A549 (cell line): ENCODE measurements around the gene SAXO1. TPM values are rescaled to one million over a fixed set of nuclear protein-coding genes. Genes with fewer than 3 reads are reported as not detected.

ENCODE experiments used
- ATAC-seq, 2 experiments: fragments of 200-7000 bp in 1 of 2; fragments of >200 bp in 1 of 2; cut with Nextera tagmentation in 1 of 2; cut with Tn5 transposase in 1 of 2; 3 replicates each; pipeline versions ENCODE4 v1.8.0 to v1.9.1; 2018 to 2020; ENCODE audit warnings: mild to moderate bottlenecking in 1 of 2, moderate library complexity in 1 of 2
- CTCF ChIA-PET: fragments of 300-600 bp; sonication (Branson Sonifier 250); formaldehyde crosslinking; extraction: SDS; loops from one replicate; lab custom pipeline; 2021; ENCODE audit warnings: antibody characterized with exemption, inconsistent platforms; lab: Yijun Ruan, JAX
- POLR2A ChIA-PET: fragments of 350-600 bp; formaldehyde crosslinking; extraction: SDS; loops from one replicate; lab custom pipeline; 2021; ENCODE audit warnings: antibody characterized with exemption, inconsistent platforms; lab: Yijun Ruan, JAX
- DNase-seq, 2 experiments: peaks; one replicate each; pipeline versions ENCODE4 v3.0.0 to v3.0.0-alpha.2; 2011 to 2016; ENCODE audit warnings: low read depth in 1 of 2, low spot score in 1 of 2
- FAIRE-seq: peaks from 2 replicates; lab custom pipeline; 2011; peaks lifted over from hg19 to GRCh38; lab: Jason Lieb, UNC
- H3K27ac ChIP-seq, 2 experiments: fragments of >200 bp; sonication (Bioruptor Twin); formaldehyde crosslinking; 3 replicates each; pipeline ENCODE4 v1.5.1; 2016 to 2017
- H3K4me1 ChIP-seq: fragments of >200 bp; sonication (Bioruptor Twin); formaldehyde crosslinking; 3 replicates; pipeline ENCODE4 v1.6.1; 2016
- H3K4me2 ChIP-seq: fragments of >200 bp; sonication (Bioruptor Twin); formaldehyde crosslinking; 3 replicates; pipeline ENCODE4 v1.6.1; 2016
- H3K4me3 ChIP-seq: fragments of >200 bp; sonication (Bioruptor Twin); formaldehyde crosslinking; 3 replicates; pipeline ENCODE4 v1.5.1; 2016
- H3K9me3 ChIP-seq: fragments of >200 bp; sonication (Bioruptor Twin); formaldehyde crosslinking; 3 replicates; pipeline ENCODE4 v1.6.1; 2016
- CBX2 ChIP-seq: fragments of 200-600 bp; sonication (generic); IDR thresholded peaks from 2 replicates; pipeline ENCODE4 v1.6.1; 2016; ENCODE audit warnings: low read depth, mild to moderate bottlenecking, borderline replicate concordance
- CEBPB ChIP-seq, 2 experiments: fragments of >200 bp in 1 of 2; sonication (Bioruptor Twin) in 1 of 2; formaldehyde crosslinking in 1 of 2; IDR thresholded peaks; 2 replicates each; pipeline ENCODE4 v1.6.1; 2012 to 2016
- CHD2 ChIP-seq: fragments of 150-350 bp; IDR thresholded peaks from 2 replicates; pipeline ENCODE4 v1.6.1; 2014; ENCODE audit warnings: low read length; ENCODE audit not compliant: partially characterized antibody
- CHD4 ChIP-seq: fragments of 200-600 bp; sonication (generic); IDR thresholded peaks from 2 replicates; pipeline ENCODE4 v1.6.1; 2016; ENCODE audit warnings: antibody characterized with exemption, mild to moderate bottlenecking, borderline replicate concordance
- EHF ChIP-seq: fragments of 250-450 bp; sonication (Bioruptor Pico); IDR thresholded peaks from 2 replicates; pipeline ENCODE4 v1.5.0; 2020; ENCODE audit warnings: mild to moderate bottlenecking
- FOXS1 ChIP-seq: fragments of 250-450 bp; sonication (Bioruptor Pico); IDR thresholded peaks from 2 replicates; pipeline ENCODE4 v1.5.0; 2020; ENCODE audit warnings: mild to moderate bottlenecking, moderate library complexity
- HDAC2 ChIP-seq: fragments of 200-600 bp; sonication (generic); IDR thresholded peaks from 2 replicates; pipeline ENCODE4 v1.6.1; 2016
- HEYL ChIP-seq: fragments of 250-450 bp; sonication (Bioruptor Pico); IDR thresholded peaks from 2 replicates; pipeline ENCODE4 v1.8.0; 2021; ENCODE audit warnings: mild to moderate bottlenecking, moderate library complexity
- HOXA7 ChIP-seq: fragments of 250-450 bp; sonication (Bioruptor Pico); IDR thresholded peaks from 2 replicates; pipeline ENCODE4 v1.5.0; 2020; ENCODE audit warnings: mild to moderate bottlenecking, moderate library complexity
- HOXB13 ChIP-seq: fragments of 250-450 bp; sonication (Bioruptor Pico); IDR thresholded peaks from 2 replicates; pipeline ENCODE4 v1.5.0; 2020; ENCODE audit warnings: low read depth, mild to moderate bottlenecking, moderate library complexity
- MAFK ChIP-seq: fragments of 450-650 bp; IDR thresholded peaks from 2 replicates; pipeline ENCODE4 v1.6.1; 2014; ENCODE audit not compliant: partially characterized antibody
- MYC ChIP-seq: IDR thresholded peaks from 2 replicates; pipeline ENCODE4 v1.6.1; 2012; ENCODE audit warnings: mild to moderate bottlenecking, inconsistent platforms, low read length, improper control_type of control experiment, borderline replicate concordance
- NFE2L2 ChIP-seq: fragments of 150-350 bp; conservative IDR thresholded peaks from 2 replicates; pipeline ENCODE4 v1.6.1; 2014; ENCODE audit warnings: low read length
- NPAS2 ChIP-seq: fragments of 250-450 bp; sonication (Bioruptor Pico); IDR thresholded peaks from 2 replicates; pipeline ENCODE4 v1.8.0; 2022; ENCODE audit warnings: mild to moderate bottlenecking, moderate library complexity, borderline replicate concordance
- RAD21 ChIP-seq, 2 experiments: fragments of >200 bp in 1 of 2; sonication (Bioruptor Twin) in 1 of 2; formaldehyde crosslinking in 1 of 2; IDR thresholded peaks in 1 of 2; conservative IDR thresholded peaks in 1 of 2; 2 replicates in 1 of 2; 3 replicates in 1 of 2; pipeline ENCODE4 v1.6.1; 2012 to 2018; ENCODE audit warnings: inconsistent platforms in 1 of 2
- RARB ChIP-seq: fragments of 250-450 bp; sonication (Bioruptor Pico); IDR thresholded peaks from 2 replicates; pipeline ENCODE4 v1.8.0; 2021; ENCODE audit warnings: mild to moderate bottlenecking, moderate library complexity
- RCOR1 ChIP-seq: fragments of 150-350 bp; IDR thresholded peaks from 2 replicates; pipeline ENCODE4 v1.6.1; 2014; ENCODE audit warnings: antibody characterized with exemption, low read length, low read depth
- RFX5 ChIP-seq: fragments of 450-650 bp; IDR thresholded peaks from 2 replicates; pipeline ENCODE4 v1.7.1; 2014; ENCODE audit warnings: antibody characterized with exemption, mild to moderate bottlenecking, moderate library complexity
- RNF2 ChIP-seq: fragments of 200-600 bp; sonication (generic); IDR thresholded peaks from 2 replicates; pipeline ENCODE4 v1.6.1; 2016; ENCODE audit warnings: low read depth, mild to moderate bottlenecking, antibody characterized with exemption, moderate library complexity, borderline replicate concordance
- SMC3 ChIP-seq: fragments of >200 bp; sonication (Bioruptor Twin); formaldehyde crosslinking; IDR thresholded peaks from 3 replicates; pipeline ENCODE4 v1.6.1; 2018; ENCODE audit warnings: inconsistent platforms
- ZC3H11A ChIP-seq: fragments of 450-650 bp; IDR thresholded peaks from 2 replicates; pipeline ENCODE4 v1.6.1; 2014; ENCODE audit warnings: antibody characterized with exemption, mild to moderate bottlenecking
- WGBS: methylation state at CpG from one replicate; pipeline ENCODE4 v1.1.6; 2017; ENCODE audit errors: missing lambda C conversion rate; 5-methylcytosine and 5-hydroxymethylcytosine counted together
- polyA plus RNA-seq, 4 experiments: library from polyadenylated mRNA; depleted of rRNA in 3 of 4; stranded (reverse); fragments of >200 nt; fragmentation: RNase III in 1 of 4; extraction: RNeasy Plus Mini Kit Qiagen cat#74134 plus additional on column Dnase treatment in 1 of 4; gene quantifications; 2 replicates in 3 of 4; 3 replicates in 1 of 4; pipeline ENCODE4 v1.2.3, GENCODE V29; 2011 to 2017
- TF ChIP-seq, protein P1 (sequence below): IDR thresholded peaks from 2 replicates; pipeline ENCODE4 v1.6.1; 2012; ENCODE audit warnings: low read depth, borderline replicate concordance
- TF ChIP-seq, protein P2 (sequence below): fragments of 150-350 bp; IDR thresholded peaks from 2 replicates; pipeline ENCODE4 v1.6.1; 2014; ENCODE audit warnings: low read depth, mild to moderate bottlenecking, low read length
- TF ChIP-seq, protein P3 (sequence below): fragments of >200 bp; sonication (Bioruptor Twin); formaldehyde crosslinking; IDR thresholded peaks from 3 replicates; pipeline ENCODE4 v1.6.1; 2016

SAXO1 gene
- polyA plus RNA-seq, 2 of the 4 experiments (the other 2 are of a cell fraction), result not detected

DNA sequence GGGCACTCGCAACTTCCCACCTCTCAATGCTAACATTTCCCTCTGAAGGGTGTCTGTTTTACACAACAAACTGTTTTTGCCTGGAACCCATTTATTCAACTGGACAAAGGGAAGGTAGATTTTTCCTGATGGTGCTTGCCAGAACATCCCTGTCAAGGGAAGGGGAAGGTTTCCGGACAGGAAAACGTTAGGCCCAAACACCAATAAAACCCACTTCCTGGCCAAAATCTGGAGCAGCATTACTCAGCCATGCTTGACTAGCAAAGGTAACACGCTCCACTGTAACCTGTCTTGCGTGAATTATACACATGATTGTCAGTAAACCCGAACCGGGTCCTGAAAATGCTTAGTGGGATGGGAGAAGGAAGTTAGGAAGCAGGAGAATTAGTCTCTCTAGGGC, 90.2 kb downstream of the SAXO1 start:
- WGBS, result 30% methylated on average over 7 of the region's 7 CpGs
- H3K27ac ChIP-seq, result no peak overlapping the region
- no peak for TF ChIP-seq RNF2
- no peak for TF ChIP-seq ZC3H11A
- no peak for TF ChIP-seq RCOR1
- TF ChIP-seq, protein P1, sequence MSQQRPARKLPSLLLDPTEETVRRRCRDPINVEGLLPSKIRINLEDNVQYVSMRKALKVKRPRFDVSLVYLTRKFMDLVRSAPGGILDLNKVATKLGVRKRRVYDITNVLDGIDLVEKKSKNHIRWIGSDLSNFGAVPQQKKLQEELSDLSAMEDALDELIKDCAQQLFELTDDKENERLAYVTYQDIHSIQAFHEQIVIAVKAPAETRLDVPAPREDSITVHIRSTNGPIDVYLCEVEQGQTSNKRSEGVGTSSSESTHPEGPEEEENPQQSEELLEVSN, result no peak
- TF ChIP-seq RFX5, result no peak
- no peak for TF ChIP-seq EHF (CRISPR knock-in tag)
- TF ChIP-seq MYC, result no peak
- no peak for TF ChIP-seq NFE2L2
- TF ChIP-seq CHD2, result no peak
- TF ChIP-seq, protein P2, sequence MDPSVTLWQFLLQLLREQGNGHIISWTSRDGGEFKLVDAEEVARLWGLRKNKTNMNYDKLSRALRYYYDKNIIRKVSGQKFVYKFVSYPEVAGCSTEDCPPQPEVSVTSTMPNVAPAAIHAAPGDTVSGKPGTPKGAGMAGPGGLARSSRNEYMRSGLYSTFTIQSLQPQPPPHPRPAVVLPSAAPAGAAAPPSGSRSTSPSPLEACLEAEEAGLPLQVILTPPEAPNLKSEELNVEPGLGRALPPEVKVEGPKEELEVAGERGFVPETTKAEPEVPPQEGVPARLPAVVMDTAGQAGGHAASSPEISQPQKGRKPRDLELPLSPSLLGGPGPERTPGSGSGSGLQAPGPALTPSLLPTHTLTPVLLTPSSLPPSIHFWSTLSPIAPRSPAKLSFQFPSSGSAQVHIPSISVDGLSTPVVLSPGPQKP, result no peak
- TF ChIP-seq CHD4, result no peak
- H3K9me3 ChIP-seq, result no peaks in the 10 kb centered on the region
- CTCF ChIA-PET, result no interaction called here
- POLR2A ChIA-PET, result no interaction called here
- ATAC-seq, result no peak
- no peak overlapping the region for H3K4me3 ChIP-seq
- no peak overlapping the region for H3K4me2 ChIP-seq
- H3K4me1 ChIP-seq, result no peaks in the 10 kb centered on the region
- FAIRE-seq, result no peak
- DNase-seq, result no peak

DNA sequence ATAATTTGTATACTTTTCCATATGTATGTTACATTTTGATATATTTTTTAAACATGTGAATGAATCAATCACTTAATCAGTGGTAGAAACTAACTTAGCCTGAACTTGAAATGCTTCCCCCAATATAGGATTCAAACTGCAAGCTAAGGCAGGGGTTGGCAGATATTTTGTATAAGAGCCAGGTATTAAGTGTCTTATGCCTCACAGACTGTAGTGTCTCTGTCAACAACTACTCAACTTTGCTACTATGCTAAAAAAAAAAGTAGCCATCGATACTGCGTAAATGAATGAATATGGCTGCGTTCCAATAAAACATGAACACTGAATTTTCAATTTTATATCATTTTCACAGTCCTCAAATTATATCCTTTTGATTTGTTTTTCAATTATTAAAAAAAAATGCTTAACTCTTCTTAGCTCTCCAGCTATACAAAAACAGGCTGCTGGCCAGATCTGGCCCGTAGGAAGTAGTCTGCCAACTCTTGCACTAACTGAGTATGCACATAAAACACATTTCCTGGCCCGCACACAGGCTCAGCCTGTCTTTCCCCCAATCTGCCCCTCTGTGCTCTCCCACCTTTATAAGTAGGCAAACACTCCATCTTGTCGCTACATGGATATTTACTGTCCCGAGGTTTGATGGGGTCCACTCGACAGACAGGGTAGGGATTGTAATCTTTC, 91.8 kb downstream of the SAXO1 start:
- no peak overlapping the region for H3K4me2 ChIP-seq
- no peaks in the 10 kb centered on the region for H3K4me1 ChIP-seq
- no peak for FAIRE-seq
- H3K9me3 ChIP-seq, result no peaks in the 10 kb centered on the region
- POLR2A ChIA-PET, result no interaction called here
- no peak for ATAC-seq
- WGBS, result 33% methylated on average over 8 of the region's 8 CpGs
- no peak for DNase-seq
- H3K27ac ChIP-seq, result no peak overlapping the region
- H3K4me3 ChIP-seq, result no peak overlapping the region
- TF ChIP-seq HOXB13 (CRISPR knock-in tag), result no peak
- TF ChIP-seq, protein P3, sequence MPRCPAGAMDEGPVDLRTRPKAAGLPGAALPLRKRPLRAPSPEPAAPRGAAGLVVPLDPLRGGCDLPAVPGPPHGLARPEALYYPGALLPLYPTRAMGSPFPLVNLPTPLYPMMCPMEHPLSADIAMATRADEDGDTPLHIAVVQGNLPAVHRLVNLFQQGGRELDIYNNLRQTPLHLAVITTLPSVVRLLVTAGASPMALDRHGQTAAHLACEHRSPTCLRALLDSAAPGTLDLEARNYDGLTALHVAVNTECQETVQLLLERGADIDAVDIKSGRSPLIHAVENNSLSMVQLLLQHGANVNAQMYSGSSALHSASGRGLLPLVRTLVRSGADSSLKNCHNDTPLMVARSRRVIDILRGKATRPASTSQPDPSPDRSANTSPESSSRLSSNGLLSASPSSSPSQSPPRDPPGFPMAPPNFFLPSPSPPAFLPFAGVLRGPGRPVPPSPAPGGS, result no peak
- TF ChIP-seq RFX5, result no peak
- no peak for TF ChIP-seq RNF2
- no peak for TF ChIP-seq MAFK
- no peak for TF ChIP-seq SMC3
- TF ChIP-seq CEBPB (IDR thresholded peaks at IDR 0.05), result no peak
- TF ChIP-seq FOXS1 (CRISPR knock-in tag), result no peak
- no peak for TF ChIP-seq HEYL
- no peak for TF ChIP-seq CBX2
- no peak for TF ChIP-seq HDAC2
- CTCF ChIA-PET, result no interaction called here

DNA sequence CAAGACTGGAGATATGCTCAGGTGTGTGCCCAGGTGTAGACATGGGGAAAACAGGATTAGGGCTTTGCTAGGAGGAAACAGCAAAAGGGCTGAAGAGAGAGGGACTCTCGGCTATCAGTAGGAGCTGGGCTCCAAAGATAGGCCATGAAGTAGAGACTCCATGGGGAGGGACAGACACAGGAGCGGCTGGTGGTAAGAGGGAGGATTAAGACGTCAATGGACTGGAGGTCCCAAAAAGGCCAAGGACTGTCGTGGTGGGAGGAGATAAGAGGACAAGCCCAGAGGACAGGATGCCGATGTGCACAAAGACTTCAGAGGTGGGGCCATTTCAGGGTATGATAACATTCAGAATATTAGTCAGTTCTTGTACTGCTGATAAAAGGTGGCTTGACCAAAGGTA, 93.1 kb downstream of the SAXO1 start:
- H3K4me1 ChIP-seq, result no peaks in the 10 kb centered on the region
- CTCF ChIA-PET, result no interaction called here
- TF ChIP-seq MYC (no peak), NPAS2 (CRISPR knock-in tag) (no peak), RARB (CRISPR knock-in tag) (no peak), RAD21 (conservative IDR thresholded peaks at IDR 0.05 in 1 of 2, IDR thresholded peaks at IDR 0.05 in 1 of 2) (no peak), RNF2 (no peak), CBX2 (no peak), HOXA7 (no peak)
- TF ChIP-seq, protein P2, result no peak
- TF ChIP-seq, all 56 proteins: peak for 0
- FAIRE-seq (no peak), DNase-seq (no peak), ATAC-seq (no peak)
- Histone ChIP-seq H3K4me3 (no peak overlapping the region), H3K4me2 (no peak overlapping the region), H3K27ac (no peak overlapping the region), H3K9me3 (no peaks in the 10 kb centered on the region)
- 35% methylated on average over 5 of the region's 5 CpGs for WGBS
- POLR2A ChIA-PET, result no interaction called here
